ENCODE data around the gene PPIL1. TPM values are rescaled to one million over a fixed set of nuclear protein-coding genes. Genes with fewer than 3 reads are reported as not detected.

PPIL1 gene
- total and polyA plus RNA-seq, 2 of the 8 experiments (the other 6 are each of a cell fraction or from before 2014, with no cell fraction given): 83.7 to 86.5 TPM

Other genes with a start within 250 kb of the PPIL1 start
- 14.5 and 15.2 TPM in 2 replicates for gene CDKN1A, start 196.1 kb downstream of the PPIL1 start, total RNA-seq (2021; fragmentation: NEBNext Ultra II Directional; extraction: Animal tissue kit (Norgen Biotek cat#: 25700))
- gene CDKN1A, start 196.1 kb downstream of the PPIL1 start, polyA plus RNA-seq (2011; rRNA removed): 36.0 and 56.1 TPM in 2 replicates
- gene RAB44, start 177.0 kb downstream of the PPIL1 start, total RNA-seq (2021; fragmentation: NEBNext Ultra II Directional; extraction: Animal tissue kit (Norgen Biotek cat#: 25700)): not detected in 2 replicates
- 0.02 and 0.03 TPM in 2 replicates for gene RAB44, start 177.0 kb downstream of the PPIL1 start, polyA plus RNA-seq (2011; rRNA removed)
- gene CPNE5, start 35.4 kb downstream of the PPIL1 start, total RNA-seq (2021; fragmentation: NEBNext Ultra II Directional; extraction: Animal tissue kit (Norgen Biotek cat#: 25700)): 0.15 and 0.88 TPM in 2 replicates
- gene CPNE5, start 35.4 kb downstream of the PPIL1 start, polyA plus RNA-seq (2011; rRNA removed): 1.8 and 2.3 TPM in 2 replicates
- 11.6 and 12.3 TPM in 2 replicates for gene C6orf89, start 11.1 kb upstream of the PPIL1 start, total RNA-seq (2021; fragmentation: NEBNext Ultra II Directional; extraction: Animal tissue kit (Norgen Biotek cat#: 25700))
- gene C6orf89, start 11.1 kb upstream of the PPIL1 start, polyA plus RNA-seq (2011; rRNA removed): 4.5 and 4.6 TPM in 2 replicates
- not detected in 2 replicates for gene PI16, start 79.9 kb upstream of the PPIL1 start, total RNA-seq (2021; fragmentation: NEBNext Ultra II Directional; extraction: Animal tissue kit (Norgen Biotek cat#: 25700))
- 0.05 and 0.06 TPM in 2 replicates for gene PI16, start 79.9 kb upstream of the PPIL1 start, polyA plus RNA-seq (2011; rRNA removed)
- gene MTCH1, start 111.4 kb upstream of the PPIL1 start, total RNA-seq (2021; fragmentation: NEBNext Ultra II Directional; extraction: Animal tissue kit (Norgen Biotek cat#: 25700)): 205 and 214 TPM in 2 replicates
- 169 and 242 TPM in 2 replicates for gene MTCH1, start 111.4 kb upstream of the PPIL1 start, polyA plus RNA-seq (2011; rRNA removed)
- 0.19 and 0.32 TPM in 2 replicates for gene FGD2, start 130.9 kb upstream of the PPIL1 start, total RNA-seq (2021; fragmentation: NEBNext Ultra II Directional; extraction: Animal tissue kit (Norgen Biotek cat#: 25700))
- gene FGD2, start 130.9 kb upstream of the PPIL1 start, polyA plus RNA-seq (2011; rRNA removed): 0.12 and 0.24 TPM in 2 replicates